ENCODE measurements around the gene FASLG. TPM values are rescaled to one million over a fixed set of nuclear protein-coding genes. Genes with fewer than 3 reads are reported as not detected.
"Not testable (repeated sequence)": the region's sequence is repeated elsewhere in the genome, so short reads cannot be mapped to it uniquely, and the experiment has no call there.

FASLG gene
- total RNA-seq, 1 donor from 2014 or later: 22.5 TPM

DNA sequence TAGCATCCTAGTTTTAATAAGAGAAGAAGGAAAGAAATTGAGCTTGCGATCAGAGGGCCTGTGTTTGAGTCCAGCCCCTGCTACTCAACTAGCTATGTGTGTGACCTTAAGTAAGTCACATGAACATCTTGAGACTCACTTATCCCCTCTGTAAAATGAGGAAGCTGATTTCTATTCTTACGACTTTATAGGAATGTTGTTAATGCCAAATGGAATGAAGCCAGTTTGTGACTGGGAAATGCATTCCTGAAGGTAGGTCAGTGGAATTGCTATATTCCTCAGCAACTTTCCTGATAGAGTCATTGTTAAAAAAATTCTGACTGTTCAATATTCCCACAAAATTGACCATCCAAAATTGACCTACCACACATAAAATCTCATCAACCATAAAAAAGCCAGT is 14.9 kb downstream of the FASLG start:
- H3K27me3 Mint-ChIP-seq (ENCODE audit: low read depth): no peaks in the 10 kb centered on the region
- H3K36me3 Mint-ChIP-seq (ENCODE audit: low read depth): peaks cover 24% of the 10 kb centered on the region
- no peaks in the 10 kb centered on the region for H3K9me3 Mint-ChIP-seq
- peaks cover 80% of the 10 kb centered on the region for H3K4me1 Mint-ChIP-seq (ENCODE audit: low read depth)
- intact Hi-C loops (cut with micrococcal nuclease): loop anchor here (2.0 kb wide), 1 partner anchor 15 kb away; the partner anchor contains the start of gene FASLG
- DNase-seq (ENCODE audit: low spot score): no peak
- H3K4me3 Mint-ChIP-seq (ENCODE audit: low read depth): no peak overlapping the region
- no peak overlapping the region for H3K27ac Mint-ChIP-seq

DNA sequence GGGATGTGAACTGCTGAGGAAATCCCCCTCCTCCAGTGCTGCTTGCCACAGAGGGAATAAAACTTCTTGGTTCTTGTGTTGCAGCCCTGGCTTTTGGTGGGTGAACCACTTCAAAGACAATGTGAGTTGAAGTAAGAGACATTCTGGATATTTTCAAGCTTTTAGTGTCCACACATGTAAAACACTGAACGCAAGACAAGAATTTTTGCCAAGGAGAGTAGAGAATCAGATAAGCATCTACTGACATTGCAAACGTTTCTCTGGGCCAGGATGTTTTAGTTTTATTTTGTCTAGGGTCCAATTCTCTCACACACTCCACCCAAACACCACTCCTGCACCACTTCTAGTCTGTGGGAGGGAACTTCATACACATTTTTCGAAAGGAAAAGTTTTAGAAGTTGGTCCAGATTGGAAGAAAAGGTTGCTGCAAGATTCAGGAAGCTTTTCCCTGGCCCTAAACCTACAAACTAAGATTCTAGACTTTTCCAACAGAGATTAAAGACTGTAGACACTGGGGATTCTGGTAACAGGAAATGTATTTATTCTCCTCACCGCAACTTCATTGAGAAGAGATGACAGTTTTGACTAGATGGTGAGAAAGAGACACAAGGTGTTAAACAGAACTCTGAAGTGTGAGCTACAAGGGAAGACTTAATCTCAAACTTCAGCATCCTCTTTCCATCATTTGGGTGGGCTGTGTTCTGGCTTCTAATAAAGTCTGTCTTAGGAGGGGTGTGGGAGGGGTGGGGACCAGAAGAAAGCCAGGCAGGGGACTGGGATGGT is 16.1 kb downstream of the FASLG start:
- Mint-ChIP-seq H3K27ac (peak overlapping the region; percentile 67), H3K36me3 (ENCODE audit: low read depth) (peaks cover 12% of the 10 kb centered on the region), H3K4me1 (ENCODE audit: low read depth) (peaks cover 78% of the 10 kb centered on the region), H3K4me3 (ENCODE audit: low read depth) (peak overlapping the region; percentile 9), H3K27me3 (ENCODE audit: low read depth) (no peaks in the 10 kb centered on the region), H3K9me3 (no peaks in the 10 kb centered on the region)
- intact Hi-C loops (cut with micrococcal nuclease): loop anchor here (1.0 to 2.0 kb wide), 2 partner anchors 16 to 23 kb away; partner anchors contain the start of gene FASLG
- DNase-seq (ENCODE audit: low spot score): no peak

DNA sequence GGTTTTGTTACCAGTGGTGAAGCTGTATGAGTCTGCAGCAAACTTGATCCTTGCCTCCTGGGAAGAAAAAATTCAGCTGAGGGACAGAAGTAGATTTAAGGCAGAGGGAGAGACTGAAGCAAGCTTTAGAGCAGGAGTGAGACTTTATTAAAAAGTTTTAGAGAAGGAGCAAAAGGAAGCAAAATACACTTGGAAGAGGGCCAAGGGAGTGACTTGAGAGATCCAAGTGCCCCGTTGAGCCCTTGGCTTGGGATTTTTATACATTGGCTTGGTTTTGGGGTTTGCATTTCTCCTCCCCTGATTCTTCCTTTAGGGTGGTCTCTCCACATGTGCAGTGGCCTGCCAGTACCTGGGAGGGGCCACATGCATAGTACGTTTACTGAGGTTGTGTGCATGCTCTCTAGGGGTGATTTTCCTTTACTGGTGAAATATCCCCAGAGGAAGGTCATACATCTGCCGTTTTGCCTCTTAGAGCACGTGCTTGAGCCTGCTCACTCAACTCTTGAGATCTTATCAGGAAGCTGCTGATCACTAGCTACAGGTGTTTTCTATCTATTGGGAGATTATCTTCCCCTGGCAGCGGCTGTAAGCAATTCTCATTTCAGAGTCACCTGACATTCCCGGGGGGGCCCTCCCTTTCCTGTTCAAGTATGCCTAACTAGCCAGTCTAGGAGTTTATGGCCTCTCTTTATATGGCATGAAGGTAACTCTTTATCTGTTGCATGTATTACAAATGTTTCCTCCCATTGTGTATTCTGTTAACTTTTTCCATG is 20.3 kb downstream of the FASLG start:
- Mint-ChIP-seq H3K9me3 (no peaks in the 10 kb centered on the region), H3K4me3 (ENCODE audit: low read depth) (no peak overlapping the region), H3K36me3 (ENCODE audit: low read depth) (peaks cover 10% of the 10 kb centered on the region), H3K4me1 (ENCODE audit: low read depth) (peaks cover 54% of the 10 kb centered on the region), H3K27ac (peak overlapping the region; percentile 60), H3K27me3 (ENCODE audit: low read depth) (peaks cover 2% of the 10 kb centered on the region)
- intact Hi-C loops (cut with micrococcal nuclease): no loop called here
- no peak for DNase-seq (ENCODE audit: low spot score)

DNA sequence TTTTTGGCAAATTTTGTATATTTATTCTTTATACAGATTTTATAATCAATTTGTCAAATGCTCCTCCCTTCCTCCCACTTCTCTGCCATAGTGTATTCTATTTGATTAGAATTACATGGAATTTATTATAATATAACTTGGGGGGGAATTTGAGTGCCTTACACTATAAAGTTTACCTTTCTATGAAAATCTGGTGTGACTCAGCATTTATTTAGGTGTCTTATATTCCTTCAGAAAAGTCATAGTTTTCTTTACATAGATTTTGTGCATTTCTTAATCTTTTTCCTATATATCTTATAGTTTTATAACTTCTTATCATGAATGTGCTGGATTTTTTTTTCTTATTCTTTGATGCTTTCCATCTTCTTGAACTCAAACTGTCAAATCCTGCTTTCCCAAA is 21.3 kb downstream of the FASLG start:
- H3K4me1 Mint-ChIP-seq (ENCODE audit: low read depth): peaks cover 45% of the 10 kb centered on the region
- peaks cover 5% of the 10 kb centered on the region for H3K9me3 Mint-ChIP-seq
- no peak overlapping the region for H3K4me3 Mint-ChIP-seq (ENCODE audit: low read depth)
- intact Hi-C loops (cut with micrococcal nuclease): no loop called here
- peaks cover 13% of the 10 kb centered on the region for H3K36me3 Mint-ChIP-seq (ENCODE audit: low read depth)
- no peak overlapping the region for H3K27ac Mint-ChIP-seq
- no peak for DNase-seq (ENCODE audit: low spot score)
- H3K27me3 Mint-ChIP-seq (ENCODE audit: low read depth): peaks cover 2% of the 10 kb centered on the region

DNA sequence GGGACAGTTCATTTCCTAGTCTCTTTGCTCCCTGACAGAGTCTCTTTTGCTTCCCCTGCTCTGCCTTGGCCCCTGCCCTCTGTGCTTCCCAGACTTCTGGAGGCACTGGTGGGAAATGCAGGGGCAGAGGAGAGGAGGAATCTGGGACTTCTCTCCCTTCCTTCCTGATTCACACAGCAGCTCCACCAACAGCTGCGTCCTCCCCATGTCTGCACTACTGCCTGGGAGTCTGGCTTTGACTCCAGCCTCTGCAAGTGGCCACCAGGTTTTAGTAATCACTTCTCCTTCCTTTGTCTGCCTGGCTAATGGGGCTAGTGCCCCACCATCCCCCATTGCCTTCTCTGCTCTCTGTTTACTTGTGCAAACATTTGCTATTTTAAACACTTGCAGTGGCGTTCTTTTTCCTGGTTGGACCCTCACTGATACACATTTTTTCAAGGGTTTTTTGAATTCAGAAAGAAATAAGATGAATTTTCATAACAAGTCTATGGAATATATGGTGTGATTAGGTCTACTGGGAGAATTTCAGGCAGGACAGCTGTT is 21.9 kb downstream of the FASLG start:
- peaks cover 13% of the 10 kb centered on the region for H3K36me3 Mint-ChIP-seq (ENCODE audit: low read depth)
- H3K27me3 Mint-ChIP-seq (ENCODE audit: low read depth): peaks cover 2% of the 10 kb centered on the region
- intact Hi-C loops (cut with micrococcal nuclease): no loop called here
- DNase-seq (ENCODE audit: low spot score): no peak
- no peak overlapping the region for H3K27ac Mint-ChIP-seq
- H3K4me3 Mint-ChIP-seq (ENCODE audit: low read depth): no peak overlapping the region
- peaks cover 40% of the 10 kb centered on the region for H3K4me1 Mint-ChIP-seq (ENCODE audit: low read depth)
- peaks cover 5% of the 10 kb centered on the region for H3K9me3 Mint-ChIP-seq

DNA sequence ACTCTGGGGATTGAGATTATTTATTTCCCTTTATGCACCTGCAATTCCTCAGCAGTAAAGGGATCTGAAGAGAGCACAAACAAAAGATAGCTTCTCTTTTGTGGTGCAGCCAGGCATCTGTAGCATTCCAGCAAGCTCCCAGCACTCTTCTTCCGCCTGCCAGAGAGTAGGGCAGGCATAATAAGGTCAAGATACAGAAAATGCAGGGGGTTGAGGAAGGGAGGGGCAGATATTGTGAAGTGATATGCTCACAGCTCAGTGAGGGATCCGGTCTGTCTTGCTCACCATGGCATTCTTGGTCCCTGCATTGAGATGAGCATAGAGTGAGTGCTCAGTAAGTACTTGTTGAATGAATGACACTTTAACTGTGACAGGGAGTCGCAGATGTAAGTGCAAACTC is 23.9 kb downstream of the FASLG start:
- Mint-ChIP-seq H3K9me3 (peaks cover 5% of the 10 kb centered on the region), H3K4me1 (ENCODE audit: low read depth) (peaks cover 25% of the 10 kb centered on the region), H3K27ac (no peak overlapping the region), H3K36me3 (ENCODE audit: low read depth) (peaks cover 13% of the 10 kb centered on the region), H3K27me3 (ENCODE audit: low read depth) (peaks cover 2% of the 10 kb centered on the region), H3K4me3 (ENCODE audit: low read depth) (no peak overlapping the region)
- DNase-seq (ENCODE audit: low spot score): no peak
- intact Hi-C loops (cut with micrococcal nuclease): no loop called here

DNA sequence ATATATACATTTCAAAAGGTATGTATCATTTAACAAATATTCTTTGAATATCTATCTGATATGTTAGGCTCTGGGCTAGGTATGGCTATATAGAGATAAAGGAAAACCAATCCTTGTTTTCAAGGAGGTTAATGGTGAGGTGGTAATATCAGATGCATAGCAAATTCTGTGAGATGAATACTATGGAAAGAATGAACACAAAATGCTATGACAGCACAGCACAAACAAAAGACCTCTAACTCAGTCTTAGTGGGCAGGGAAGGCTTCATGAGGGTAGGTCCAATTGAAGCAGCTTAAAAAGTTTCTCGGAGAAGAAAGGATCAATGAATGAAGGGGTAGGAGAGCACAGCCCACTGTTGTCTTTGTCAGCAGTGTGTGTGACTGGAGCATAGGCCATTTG is 27.2 kb downstream of the FASLG start:
- H3K27me3 Mint-ChIP-seq (ENCODE audit: low read depth): no peaks in the 10 kb centered on the region
- peaks cover 17% of the 10 kb centered on the region for H3K36me3 Mint-ChIP-seq (ENCODE audit: low read depth)
- intact Hi-C loops (cut with micrococcal nuclease): no loop called here
- H3K9me3 Mint-ChIP-seq: peaks cover 15% of the 10 kb centered on the region
- peaks cover 6% of the 10 kb centered on the region for H3K4me1 Mint-ChIP-seq (ENCODE audit: low read depth)
- H3K27ac Mint-ChIP-seq: no peak overlapping the region
- H3K4me3 Mint-ChIP-seq (ENCODE audit: low read depth): no peak overlapping the region
- no peak for DNase-seq (ENCODE audit: low spot score)

DNA sequence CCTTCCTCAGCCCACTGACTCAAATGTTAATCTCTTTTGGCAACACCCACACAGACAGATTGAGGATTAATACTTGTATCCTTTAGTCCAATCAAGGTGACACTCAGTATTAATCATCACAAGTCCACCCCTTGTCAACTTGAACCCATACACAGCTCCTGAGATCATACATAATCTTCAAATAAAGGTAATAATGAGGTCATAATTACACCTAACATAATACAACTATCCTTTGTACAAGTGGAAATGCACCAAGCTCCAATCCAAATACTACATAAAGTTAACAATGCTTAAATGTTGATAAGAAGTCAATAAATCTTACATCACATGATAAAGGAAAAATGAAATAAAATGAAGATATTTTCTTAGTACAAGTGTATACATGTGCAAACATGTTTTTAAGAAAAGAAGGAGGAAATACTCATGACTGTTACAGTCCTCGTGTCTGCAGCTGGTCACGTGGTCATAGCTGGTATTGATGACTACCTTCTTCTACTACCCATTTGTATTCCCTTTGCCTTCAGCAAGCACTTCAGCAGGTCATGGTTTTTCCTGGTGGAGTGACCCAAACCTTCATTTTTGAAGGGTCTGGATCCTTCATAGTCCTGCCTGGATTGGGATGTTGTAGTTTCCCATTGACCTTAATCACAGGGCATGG is 29.7 kb downstream of the FASLG start:
- H3K27ac Mint-ChIP-seq; intact Hi-C loops (cut with micrococcal nuclease); H3K27me3 Mint-ChIP-seq (ENCODE audit: low read depth); H3K4me3 Mint-ChIP-seq (ENCODE audit: low read depth); H3K4me1 Mint-ChIP-seq (ENCODE audit: low read depth); DNase-seq (ENCODE audit: low spot score): not testable (repeated sequence)
- Mint-ChIP-seq H3K9me3 (peaks cover 22% of the 10 kb centered on the region), H3K36me3 (ENCODE audit: low read depth) (peaks cover 17% of the 10 kb centered on the region)

DNA sequence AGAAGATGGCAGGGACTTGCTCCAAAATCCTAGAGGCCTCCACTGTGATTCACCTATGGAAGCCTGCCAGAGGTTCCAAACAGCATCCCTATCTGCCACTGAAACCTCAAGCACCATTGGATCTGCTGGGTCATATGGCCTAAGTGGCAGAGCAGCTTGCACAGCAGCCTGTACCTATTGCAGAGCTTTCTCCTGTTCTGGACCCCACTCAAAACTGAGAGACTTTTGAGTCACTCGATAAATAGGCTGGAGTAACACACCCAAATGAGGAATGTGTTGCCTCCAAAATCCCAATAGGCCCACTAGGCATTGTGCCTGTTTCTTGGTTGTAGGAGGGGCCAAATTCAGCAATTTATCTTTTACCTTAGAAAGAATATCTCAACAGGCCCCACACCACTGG is 32.0 kb downstream of the FASLG start:
- intact Hi-C loops (cut with micrococcal nuclease): loop anchor here (10.0 kb wide), 1 partner anchor 416 kb away; no protein-coding TSS in a partner anchor
- Mint-ChIP-seq H3K9me3 (peaks cover 19% of the 10 kb centered on the region), H3K36me3 (ENCODE audit: low read depth) (peaks cover 16% of the 10 kb centered on the region), H3K4me1 (ENCODE audit: low read depth) (peaks cover 16% of the 10 kb centered on the region)
- not testable (repeated sequence) for H3K27ac Mint-ChIP-seq; H3K27me3 Mint-ChIP-seq (ENCODE audit: low read depth); DNase-seq (ENCODE audit: low spot score); H3K4me3 Mint-ChIP-seq (ENCODE audit: low read depth)

DNA sequence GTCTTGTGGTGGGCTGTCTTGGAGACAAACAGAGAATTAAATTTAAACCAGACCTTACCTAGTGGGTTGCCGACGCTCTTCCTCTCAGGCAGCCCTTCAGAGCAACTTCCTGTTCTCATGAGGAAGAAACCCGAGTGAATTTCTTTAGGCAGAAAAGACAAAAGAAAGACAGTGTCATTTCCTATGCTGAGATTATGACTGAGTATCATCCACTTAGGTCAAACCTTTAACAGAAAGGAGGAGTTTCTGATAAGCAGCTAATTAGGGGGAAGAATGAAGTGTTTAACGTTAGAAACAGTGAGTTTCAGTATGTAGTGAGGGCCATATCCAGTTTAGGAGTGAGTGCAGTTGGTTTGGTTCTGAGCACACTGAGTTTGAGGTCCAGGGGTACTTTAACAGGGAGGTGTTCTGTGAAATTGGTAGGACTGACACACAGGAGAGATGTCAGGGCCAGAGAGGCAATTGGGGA is 38.7 kb downstream of the FASLG start:
- H3K36me3 Mint-ChIP-seq (ENCODE audit: low read depth): peaks cover 9% of the 10 kb centered on the region
- DNase-seq (ENCODE audit: low spot score): no peak
- H3K27me3 Mint-ChIP-seq (ENCODE audit: low read depth): no peaks in the 10 kb centered on the region
- peaks cover 10% of the 10 kb centered on the region for H3K9me3 Mint-ChIP-seq
- H3K27ac Mint-ChIP-seq: peak overlapping the region; percentile 91
- H3K4me1 Mint-ChIP-seq (ENCODE audit: low read depth): peaks cover 54% of the 10 kb centered on the region
- H3K4me3 Mint-ChIP-seq (ENCODE audit: low read depth): peak overlapping the region; percentile 19
- intact Hi-C loops (cut with micrococcal nuclease): loop anchor here (1.0 to 10.0 kb wide), 8 partner anchors 19 to 423 kb away; no protein-coding TSS in a partner anchor

DNA sequence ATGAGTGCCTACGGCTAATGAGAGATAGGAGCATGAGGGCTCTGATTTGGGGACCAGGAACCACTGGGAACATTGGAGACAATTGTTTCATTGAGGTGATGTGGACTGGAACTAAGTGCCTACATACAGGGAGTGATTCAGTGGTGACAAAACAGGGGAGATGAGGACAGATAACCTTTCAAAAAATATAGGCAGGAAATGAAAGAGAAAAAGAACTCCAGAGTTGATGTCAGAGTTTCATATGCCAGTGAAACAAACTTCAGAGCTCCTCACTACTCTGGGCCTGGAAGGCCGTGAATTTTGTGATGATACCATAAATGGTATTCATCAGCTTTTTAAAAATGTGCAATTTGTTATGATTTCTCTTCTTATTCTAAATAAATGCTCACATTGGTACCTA is 39.3 kb downstream of the FASLG start:
- Mint-ChIP-seq H3K4me3 (ENCODE audit: low read depth) (peak overlapping the region; percentile 19), H3K4me1 (ENCODE audit: low read depth) (peaks cover 54% of the 10 kb centered on the region), H3K36me3 (ENCODE audit: low read depth) (peaks cover 3% of the 10 kb centered on the region), H3K27me3 (ENCODE audit: low read depth) (no peaks in the 10 kb centered on the region), H3K9me3 (peaks cover 3% of the 10 kb centered on the region), H3K27ac (peak overlapping the region; percentile 91)
- intact Hi-C loops (cut with micrococcal nuclease): loop anchor here (1.0 to 10.0 kb wide), 8 partner anchors 19 to 423 kb away; no protein-coding TSS in a partner anchor
- no peak for DNase-seq (ENCODE audit: low spot score)

DNA sequence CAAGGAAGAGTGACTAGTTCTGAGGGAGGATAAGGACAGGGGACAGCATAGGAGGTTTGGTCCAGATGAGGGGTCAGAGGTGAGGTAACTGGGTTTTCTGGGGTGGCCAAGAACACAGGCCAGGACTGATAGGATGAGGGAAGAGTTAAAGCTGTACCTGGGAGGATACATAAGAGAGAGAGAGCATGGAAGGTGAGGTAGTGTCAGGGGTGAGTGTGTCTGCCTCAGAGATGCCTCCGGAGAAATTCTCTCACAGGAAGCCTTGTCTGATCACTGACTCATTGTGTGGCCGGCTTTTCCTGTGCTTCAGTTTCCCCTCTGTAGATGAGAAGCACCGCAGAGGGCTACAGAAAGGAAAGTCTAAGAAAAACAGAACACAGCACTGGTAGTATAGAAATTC is 40.2 kb downstream of the FASLG start:
- no peaks in the 10 kb centered on the region for H3K27me3 Mint-ChIP-seq (ENCODE audit: low read depth)
- H3K36me3 Mint-ChIP-seq (ENCODE audit: low read depth): peaks cover 3% of the 10 kb centered on the region
- DNase-seq (ENCODE audit: low spot score): peak; percentile 72
- intact Hi-C loops (cut with micrococcal nuclease): loop anchor here (1.0 to 10.0 kb wide), 6 partner anchors 9 to 424 kb away; no protein-coding TSS in a partner anchor
- H3K27ac Mint-ChIP-seq: peak overlapping the region; percentile 91
- H3K4me3 Mint-ChIP-seq (ENCODE audit: low read depth): peak overlapping the region; percentile 41
- H3K4me1 Mint-ChIP-seq (ENCODE audit: low read depth): peaks cover 54% of the 10 kb centered on the region
- H3K9me3 Mint-ChIP-seq: peaks cover 3% of the 10 kb centered on the region

Measured in activated T-helper 2 cell treated with anti-CD3 and anti-CD28 coated beads, Interferon-gamma antibody, Interleukin-2, Interleukin-4, amounts not matched to agents 10 μg/mL and 5 μg/mL and 100 μg/mL, durations not matched to agents 14 hours and 24 hours and 36 hours (primary cell).